Kidney (tissue), 14 donors: ENCODE data around the gene IFIT1B. TPM values are rescaled to one million over a fixed set of nuclear protein-coding genes. Genes with fewer than 3 reads are reported as not detected.
A peak's percentile ranks its signal among the peaks of the same experiment; 100 is the strongest.

ENCODE experiments used
- DNase-seq, 5 donors: peaks; one replicate each; pipeline ENCODE4 v3.0.0-alpha.2; 2013 to 2020
- FAIRE-seq: peaks from 2 replicates; lab custom pipeline; 2012; peaks lifted over from hg19 to GRCh38; lab: Jason Lieb, UNC
- H3K27ac ChIP-seq, 2 donors: one replicate each; pipeline ENCODE4 v1.7.0; 2013; ENCODE audit warnings: low read depth in 2 of 2, low read length in 2 of 2, inconsistent platforms in 1 of 2
- H3K27me3 ChIP-seq: one replicate; pipeline ENCODE4 v1.7.1; 2013; ENCODE audit warnings: low read length, inconsistent platforms; ENCODE audit not compliant: control insufficient read depth, insufficient read depth
- H3K36me3 ChIP-seq, 3 donors: one replicate each; pipeline versions ENCODE4 v1.7.0 to v1.7.1; 2013; ENCODE audit warnings: low read length in 3 of 3, control low read depth in 1 of 3, inconsistent platforms in 1 of 3; ENCODE audit not compliant: insufficient read depth in 3 of 3, control insufficient read depth in 2 of 3
- H3K4me1 ChIP-seq, 3 donors: one replicate each; pipeline versions ENCODE4 v1.7.0 to v1.7.1; 2013; ENCODE audit warnings: low read length in 3 of 3, inconsistent platforms in 1 of 3, low read depth in 1 of 3; ENCODE audit not compliant: control insufficient read depth in 2 of 3, insufficient read depth in 2 of 3
- H3K4me3 ChIP-seq, 3 donors: one replicate each; pipeline versions ENCODE4 v1.7.0 to v1.8.1; 2013; ENCODE audit warnings: low read length in 3 of 3, control low read depth in 1 of 3, inconsistent platforms in 1 of 3
- H3K9ac ChIP-seq, 3 donors: one replicate each; pipeline versions ENCODE4 v1.7.0 to v1.7.1; 2013; ENCODE audit warnings: low read length in 3 of 3, control low read depth in 1 of 3, inconsistent platforms in 1 of 3
- H3K9me3 ChIP-seq, 3 donors: one replicate each; pipeline versions ENCODE4 v1.7.0 to v1.7.1; 2013; ENCODE audit warnings: low read length in 3 of 3, control low read depth in 1 of 3, inconsistent platforms in 1 of 3; ENCODE audit not compliant: control insufficient read depth in 2 of 3, insufficient read depth in 1 of 3
- intact Hi-C: fragments of 100-400 bp; cut with DNase I; formaldehyde crosslinking; loops from one replicate; pipeline ENCODE4 v1.11.1; 2022
- polyA plus RNA-seq: library from polyadenylated mRNA; stranded (reverse); fragments of 350-450 nt; fragmentation: Illumina TruSeq; extraction: RNeasy Lipid Tissue Mini Kit (QIAGEN cat#74804); gene quantifications from one replicate; pipeline ENCODE4 v1.2.3, GENCODE V29; 2014; ENCODE audit warnings: low read depth, low replicate concordance; ENCODE audit not compliant: insufficient read depth
- total RNA-seq: library from RNA; stranded (reverse); fragmentation: NEBNext Ultra II Directional; extraction: Animal tissue kit (Norgen Biotek cat#: 25700); gene quantifications from one replicate; pipeline ENCODE4 v1.2.1, GENCODE V29; 2021
- TF ChIP-seq, protein P1 (sequence below): IDR thresholded peaks from 3 replicates; pipeline ENCODE4 v1.5.1; 2012; ENCODE audit warnings: mild to moderate bottlenecking, moderate library complexity, borderline replicate concordance; ENCODE audit not compliant: insufficient read depth; ENCODE audit errors: extremely low read depth
- donor health status: control.
- donor health status: control.
- donor health status: control.
- donor health status: control.
- donor health status: control.
- donor health status: DM: yes; HTN: yes; CAD: no.
- donor health status: Normal renal cell carcinoma (clear cell type).

Gene IFIT1B
- total and polyA plus RNA-seq, 2 donors from 2014 or later: not detected

DNA sequence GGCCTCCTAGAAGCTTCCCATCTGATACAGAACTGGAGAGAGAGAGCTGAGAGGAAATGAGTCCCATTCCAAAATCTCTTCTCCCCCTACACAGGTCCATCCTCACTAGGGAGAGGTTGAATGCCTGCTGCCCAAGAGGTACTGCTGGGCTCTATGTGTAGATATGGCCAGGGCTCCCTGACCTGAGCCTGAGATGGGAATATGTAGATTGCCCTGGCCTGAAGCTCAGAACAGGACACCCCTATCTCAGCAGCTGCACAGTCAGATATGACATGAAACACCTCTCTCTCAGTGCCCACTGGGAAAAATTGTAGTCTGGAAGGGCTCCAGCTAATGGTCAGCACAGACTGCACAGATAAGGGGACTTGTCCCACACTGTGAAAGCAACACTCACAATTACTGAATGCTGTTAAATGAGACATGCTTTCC, 3.1 kb upstream of the IFIT1B start:
- H3K9ac ChIP-seq: peak overlapping the region in 1 of 3 donors; percentile 65
- intact Hi-C loops: no loop called here
- no peaks in the 10 kb centered on the region for H3K27me3 ChIP-seq
- peaks cover 0 to 18% (median 16%) of the 10 kb centered on the region in 3 donors for H3K4me1 ChIP-seq
- TF ChIP-seq, protein P1, sequence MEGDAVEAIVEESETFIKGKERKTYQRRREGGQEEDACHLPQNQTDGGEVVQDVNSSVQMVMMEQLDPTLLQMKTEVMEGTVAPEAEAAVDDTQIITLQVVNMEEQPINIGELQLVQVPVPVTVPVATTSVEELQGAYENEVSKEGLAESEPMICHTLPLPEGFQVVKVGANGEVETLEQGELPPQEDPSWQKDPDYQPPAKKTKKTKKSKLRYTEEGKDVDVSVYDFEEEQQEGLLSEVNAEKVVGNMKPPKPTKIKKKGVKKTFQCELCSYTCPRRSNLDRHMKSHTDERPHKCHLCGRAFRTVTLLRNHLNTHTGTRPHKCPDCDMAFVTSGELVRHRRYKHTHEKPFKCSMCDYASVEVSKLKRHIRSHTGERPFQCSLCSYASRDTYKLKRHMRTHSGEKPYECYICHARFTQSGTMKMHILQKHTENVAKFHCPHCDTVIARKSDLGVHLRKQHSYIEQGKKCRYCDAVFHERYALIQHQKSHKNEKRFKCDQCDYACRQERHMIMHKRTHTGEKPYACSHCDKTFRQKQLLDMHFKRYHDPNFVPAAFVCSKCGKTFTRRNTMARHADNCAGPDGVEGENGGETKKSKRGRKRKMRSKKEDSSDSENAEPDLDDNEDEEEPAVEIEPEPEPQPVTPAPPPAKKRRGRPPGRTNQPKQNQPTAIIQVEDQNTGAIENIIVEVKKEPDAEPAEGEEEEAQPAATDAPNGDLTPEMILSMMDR: no peak
- H3K9me3 ChIP-seq: no peaks in the 10 kb centered on the region
- no peaks in the 10 kb centered on the region for H3K36me3 ChIP-seq
- FAIRE-seq (no peak), DNase-seq (no peak)
- H3K4me3 ChIP-seq: no peak overlapping the region
- peak overlapping the region; percentile 92 to 96 for H3K27ac ChIP-seq

DNA sequence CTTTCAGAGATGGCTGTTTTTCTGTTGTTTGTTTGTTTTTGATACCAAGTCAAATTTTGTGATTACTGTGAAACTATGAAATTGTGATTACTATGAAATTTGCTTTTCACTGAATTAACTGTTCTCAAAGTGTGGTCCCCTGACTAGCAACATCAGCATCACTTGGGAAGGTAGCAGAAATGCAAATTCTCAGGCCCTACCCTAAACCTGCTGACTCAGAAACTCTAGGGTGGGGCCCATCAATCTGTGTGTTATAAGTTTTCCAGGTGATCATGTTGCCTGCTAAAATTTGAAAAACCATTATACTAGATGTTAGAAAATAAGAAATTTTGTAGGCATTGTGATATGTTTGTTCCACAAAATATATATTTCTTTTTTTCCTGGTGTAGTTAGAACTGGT, 1.2 kb downstream of the IFIT1B start:
- TF ChIP-seq, protein P1: no peak
- no peaks in the 10 kb centered on the region for H3K36me3 ChIP-seq
- no peak overlapping the region for H3K27ac ChIP-seq
- H3K4me3 ChIP-seq: no peak overlapping the region
- H3K27me3 ChIP-seq: no peaks in the 10 kb centered on the region
- intact Hi-C loops: no loop called here
- H3K9ac ChIP-seq: no peak overlapping the region
- no peak for FAIRE-seq
- H3K4me1 ChIP-seq: peaks cover 0 to 10% (median 9%) of the 10 kb centered on the region in 3 donors
- H3K9me3 ChIP-seq: no peaks in the 10 kb centered on the region
- no peak for DNase-seq

DNA sequence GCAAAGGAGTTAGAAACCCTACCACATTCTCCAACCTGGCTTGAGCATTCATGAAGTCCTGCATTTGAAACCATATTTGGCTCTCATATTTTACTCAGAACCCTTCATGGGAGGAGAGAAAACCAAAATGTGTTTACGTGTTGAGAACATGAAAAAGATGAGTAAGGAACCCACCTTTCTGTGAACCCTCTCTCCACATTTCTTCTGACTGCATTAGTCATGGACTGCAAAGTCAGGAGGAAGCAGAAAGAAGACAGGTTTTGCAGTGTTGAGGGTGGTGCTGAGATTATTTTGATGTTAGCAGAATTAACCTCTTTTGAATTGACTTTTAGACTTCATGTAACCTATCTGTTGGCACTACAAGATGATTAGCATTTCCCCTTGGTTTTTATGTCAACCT, 4.9 kb downstream of the IFIT1B start:
- no peak for DNase-seq
- Histone ChIP-seq H3K4me3 (no peak overlapping the region), H3K36me3 (no peaks in the 10 kb centered on the region), H3K4me1 (no peaks in the 10 kb centered on the region), H3K9me3 (no peaks in the 10 kb centered on the region), H3K9ac (no peak overlapping the region), H3K27ac (no peak overlapping the region), H3K27me3 (no peaks in the 10 kb centered on the region)
- intact Hi-C loops: no loop called here
- FAIRE-seq: no peak
- TF ChIP-seq, protein P1: no peak
